Subcutaneous preadipocyte (primary cell): ENCODE data around the gene KRTAP23-1. TPM values are rescaled to one million over a fixed set of nuclear protein-coding genes. Genes with fewer than 3 reads are reported as not detected.

ENCODE experiments used
- small RNA-seq: library from RNA; depleted of rRNA; stranded (forward); fragments of <200 nt; gene quantifications from one replicate; pipeline ENCODE3, GENCODE V24; 2012
- total RNA-seq: library from RNA; depleted of rRNA; stranded (reverse); fragments of >200 nt; gene quantifications from 2 replicates; pipeline ENCODE4 v1.2.3, GENCODE V29; 2012

Gene KRTAP23-1
- total RNA-seq, result not detected in 2 replicates

GRCh38 chr21:30348506-30348905, at the start of gene KRTAP23-1:
Gene KRTAP23-1, minus strand, starts transcription at chr21:30348606. Its CDS starts 0 bp downstream, at chr21:30348606.

GRCh38 chr21:30395731-30396130, 47.3 kb upstream of the KRTAP23-1 start, which contains the start of gene KRTAP13-1:
Gene KRTAP13-1, plus strand, starts transcription at chr21:30396031. Its CDS starts 56 bp downstream, at chr21:30396087.

GRCh38 chr21:30372139-30372770, 23.8 kb upstream of the KRTAP23-1 start, which contains the start of gene KRTAP13-2:
Gene KRTAP13-2, minus strand, starts transcription at chr21:30372271. Its CDS starts 58 bp downstream, at chr21:30372213.

GRCh38 chr21:30337276-30337744, 11.1 kb downstream of the KRTAP23-1 start, which contains the start of gene KRTAP27-1:
Gene KRTAP27-1, minus strand, starts transcription at chr21:30337694. Its CDS starts 26 bp downstream, at chr21:30337668.

GRCh38 chr21:30320215-30320614, 28.2 kb downstream of the KRTAP23-1 start, which contains the start of gene KRTAP26-1:
Gene KRTAP26-1, minus strand, starts transcription at chr21:30320315. Its CDS starts 280 bp downstream, at chr21:30320035.

Small RNA genes within 50 kb of the gene (small RNA-seq; reads per million reads assigned to genes)
- not detected for gene KRTAP23-1
- gene MIR4327, result not detected

Other genes starting within 250 kb of the KRTAP23-1 start
- gene CLDN17, start 181.8 kb downstream of the KRTAP23-1 start, total RNA-seq, result not detected in 2 replicates
- gene CLDN8, start 132.5 kb downstream of the KRTAP23-1 start, total RNA-seq, result not detected in 2 replicates
- not detected in 2 replicates for gene KRTAP24-1, start 65.7 kb downstream of the KRTAP23-1 start, total RNA-seq
- gene KRTAP25-1, start 59.1 kb downstream of the KRTAP23-1 start, total RNA-seq, result not detected in 2 replicates
- not detected in 2 replicates for gene KRTAP26-1, start 28.3 kb downstream of the KRTAP23-1 start, total RNA-seq
- not detected in 2 replicates for gene KRTAP27-1, start 10.9 kb downstream of the KRTAP23-1 start, total RNA-seq
- not detected in 2 replicates for gene KRTAP13-2, start 23.7 kb upstream of the KRTAP23-1 start, total RNA-seq
- gene KRTAP13-1, start 47.4 kb upstream of the KRTAP23-1 start, total RNA-seq, result not detected in 2 replicates
- not detected in 2 replicates for gene KRTAP13-3, start 77.3 kb upstream of the KRTAP23-1 start, total RNA-seq
- not detected in 2 replicates for gene KRTAP13-4, start 81.6 kb upstream of the KRTAP23-1 start, total RNA-seq
- not detected in 2 replicates for gene KRTAP15-1, start 91.7 kb upstream of the KRTAP23-1 start, total RNA-seq
- not detected in 2 replicates for gene KRTAP19-1, start 131.8 kb upstream of the KRTAP23-1 start, total RNA-seq
- gene KRTAP19-2, start 138.8 kb upstream of the KRTAP23-1 start, total RNA-seq, result not detected in 2 replicates
- not detected in 2 replicates for gene KRTAP19-3, start 143.4 kb upstream of the KRTAP23-1 start, total RNA-seq
- gene KRTAP19-4, start 148.6 kb upstream of the KRTAP23-1 start, total RNA-seq, result not detected in 2 replicates
- not detected in 2 replicates for gene KRTAP19-5, start 153.5 kb upstream of the KRTAP23-1 start, total RNA-seq
- gene KRTAP19-6, start 193.3 kb upstream of the KRTAP23-1 start, total RNA-seq, result not detected in 2 replicates
- not detected in 2 replicates for gene KRTAP19-7, start 212.7 kb upstream of the KRTAP23-1 start, total RNA-seq
- gene KRTAP22-2, start 241.8 kb upstream of the KRTAP23-1 start, total RNA-seq, result not detected in 2 replicates
- not detected in 2 replicates for gene KRTAP6-3, start 243.8 kb upstream of the KRTAP23-1 start, total RNA-seq